IMR-90 (cell line): ENCODE data around the gene PPP3CA. TPM values are rescaled to one million over a fixed set of nuclear protein-coding genes. Genes with fewer than 3 reads are reported as not detected.

Experiments used
- ATAC-seq: fragments of 200-7000 bp; cut with Tn5 transposase; 2 replicates; pipeline ENCODE4 v1.9.1; 2020; ENCODE audit warnings: low read depth, mild to moderate bottlenecking, moderate library complexity
- BruUV-seq: library from RNA; stranded (reverse); fragments of 400-500 nt; replicated peaks from 2 replicates; lab custom pipeline; 2021; lab: Mats Ljungman, UMichigan
- CTCF ChIA-PET: fragments of 300-600 bp; formaldehyde crosslinking; extraction: SDS; loops from one replicate; lab custom pipeline; 2021; ENCODE audit warnings: antibody characterized with exemption; lab: Yijun Ruan, JAX
- POLR2A ChIA-PET: fragments of 300-600 bp; sonication (Branson Sonifier 250); formaldehyde crosslinking; loops from one replicate; lab custom pipeline; 2022; ENCODE audit warnings: antibody characterized with exemption; ENCODE audit not compliant: unreplicated experiment; lab: Charles Lee
- DNase-seq: peaks from one replicate; pipeline ENCODE4 v3.0.0; 2013
- H2AFZ ChIP-seq: replicated peaks from 2 replicates; pipeline ENCODE3; 2013; ENCODE audit warnings: low read length, mild to moderate bottlenecking; ENCODE audit not compliant: poor library complexity
- H2AK5ac ChIP-seq: 2 replicates; pipeline ENCODE4 v1.6.1; 2013; ENCODE audit warnings: low read depth, low read length, inconsistent platforms
- H2AK9ac ChIP-seq: replicated peaks from 2 replicates; pipeline ENCODE3; 2013; ENCODE audit warnings: mild to moderate bottlenecking, low read depth, low read length, moderate library complexity; ENCODE audit not compliant: poor library complexity
- H2BK120ac ChIP-seq: 2 replicates; pipeline ENCODE4 v1.6.1; 2013; ENCODE audit warnings: low read depth, low read length, inconsistent platforms
- H2BK15ac ChIP-seq: 3 replicates; pipeline ENCODE4 v1.6.1; 2013; ENCODE audit warnings: low read depth, low read length, inconsistent platforms
- H2BK20ac ChIP-seq: 2 replicates; pipeline ENCODE4 v1.6.1; 2013; ENCODE audit warnings: low read depth, mild to moderate bottlenecking, inconsistent platforms, low read length, moderate library complexity
- H2BK5ac ChIP-seq: 2 replicates; pipeline ENCODE4 v1.6.1; 2013; ENCODE audit warnings: mild to moderate bottlenecking, low read depth, low read length, inconsistent platforms; ENCODE audit not compliant: poor library complexity, severe bottlenecking
- H3K14ac ChIP-seq: replicated peaks from 2 replicates; pipeline ENCODE4 v1.6.1; 2013; ENCODE audit warnings: low read depth, low read length, inconsistent platforms
- H3K18ac ChIP-seq: 2 replicates; pipeline ENCODE4 v1.6.1; 2013; ENCODE audit warnings: low read depth, low read length, control low read depth
- H3K23ac ChIP-seq: 2 replicates; pipeline ENCODE4 v1.6.1; 2013; ENCODE audit warnings: low read depth, low read length, inconsistent platforms
- H3K27ac ChIP-seq: 2 replicates; pipeline ENCODE4 v1.5.1; 2013; ENCODE audit warnings: mild to moderate bottlenecking, control low read depth, low read length; ENCODE audit not compliant: insufficient read depth
- H3K27me3 ChIP-seq: 2 replicates; pipeline ENCODE4 v1.6.1; 2013; ENCODE audit warnings: low read length; ENCODE audit not compliant: control insufficient read depth, insufficient read depth
- H3K36me3 ChIP-seq: 2 replicates; pipeline ENCODE4 v1.6.1; 2013; ENCODE audit warnings: low read length, mixed read lengths; ENCODE audit not compliant: control insufficient read depth, insufficient read depth
- H3K4ac ChIP-seq: 2 replicates; pipeline ENCODE4 v1.6.1; 2013; ENCODE audit warnings: low read depth, low read length, inconsistent platforms
- H3K4me1 ChIP-seq: 2 replicates; pipeline ENCODE4 v1.6.1; 2013; ENCODE audit warnings: low read length, mixed read lengths; ENCODE audit not compliant: control insufficient read depth, insufficient read depth
- H3K4me2 ChIP-seq: 2 replicates; pipeline ENCODE4 v1.6.1; 2013; ENCODE audit warnings: low read depth, mild to moderate bottlenecking, control low read depth, low read length, moderate library complexity
- H3K4me3 ChIP-seq: 2 replicates; pipeline ENCODE4 v1.5.1; 2013; ENCODE audit warnings: low read depth, mild to moderate bottlenecking, control low read depth, low read length, moderate library complexity; ENCODE audit not compliant: insufficient read depth
- H3K56ac ChIP-seq: 2 replicates; pipeline ENCODE4 v1.6.1; 2013; ENCODE audit warnings: low read length, inconsistent platforms; ENCODE audit not compliant: insufficient read depth; ENCODE audit errors: extremely low read depth
- H3K79me1 ChIP-seq, 2 experiments: 2 replicates each; pipeline ENCODE4 v1.6.1; 2013; ENCODE audit warnings: low read length in 2 of 2, inconsistent platforms in 1 of 2, low read depth in 1 of 2
- H3K9ac ChIP-seq: 2 replicates; pipeline ENCODE4 v1.6.1; 2013; ENCODE audit warnings: low read depth, low read length, control low read depth
- H3K9me1 ChIP-seq: 2 replicates; pipeline ENCODE4 v1.6.1; 2013; ENCODE audit warnings: low read length, inconsistent platforms; ENCODE audit not compliant: insufficient read depth
- H3K9me3 ChIP-seq: 2 replicates; pipeline ENCODE4 v1.6.1; 2013; ENCODE audit warnings: low read length; ENCODE audit not compliant: control insufficient read depth, insufficient read depth
- H4K20me1 ChIP-seq: 2 replicates; pipeline ENCODE4 v1.6.1; 2013; ENCODE audit warnings: low read length, inconsistent platforms; ENCODE audit not compliant: insufficient read depth
- H4K5ac ChIP-seq: 2 replicates; pipeline ENCODE4 v1.6.1; 2013; ENCODE audit warnings: mild to moderate bottlenecking, low read depth, low read length, control low read depth
- H4K8ac ChIP-seq, 2 experiments: 2 replicates each; pipeline ENCODE4 v1.6.1; 2013; ENCODE audit warnings: low read depth in 2 of 2, low read length in 2 of 2, control low read depth in 1 of 2, inconsistent platforms in 1 of 2
- H4K91ac ChIP-seq: 2 replicates; pipeline ENCODE4 v1.6.1; 2013; ENCODE audit warnings: low read depth, low read length, inconsistent platforms; ENCODE audit not compliant: insufficient read depth
- BHLHE40 ChIP-seq: fragments of 150-350 bp; IDR thresholded peaks from 2 replicates; pipeline ENCODE4 v1.6.1; 2016; ENCODE audit warnings: mild to moderate bottlenecking, low read depth, low read length
- CHD1 ChIP-seq: IDR thresholded peaks from 2 replicates; pipeline ENCODE4 v1.6.1; 2012; ENCODE audit warnings: low read depth, low read length, improper control_type of control experiment
- FOS ChIP-seq: fragments of 150-350 bp; IDR thresholded peaks from 2 replicates; pipeline ENCODE4 v1.6.1; 2016; ENCODE audit warnings: low read depth, low read length
- RFX5 ChIP-seq: IDR thresholded peaks from 2 replicates; pipeline ENCODE4 v1.8.0; 2012; ENCODE audit warnings: low read depth, mild to moderate bottlenecking, low read length, moderate library complexity
- WGBS, 2 experiments: methylation state at CpG; one replicate each; pipeline versions ENCODE4 v1.1.5 to v1.1.7; 2013; ENCODE audit warnings: missing lambda C conversion rate in 2 of 2; ENCODE audit not compliant: insufficient read length in 1 of 2; ENCODE audit errors: extremely low coverage in 2 of 2; 5-methylcytosine and 5-hydroxymethylcytosine counted together
- dilution Hi-C: fragments of 300-500 bp; cut with HindIII; formaldehyde crosslinking; loops from one replicate; pipeline ENCODE4 v1.14.3; 2018; ENCODE audit warnings: low sequenced_read_pairs; ENCODE audit not compliant: unreplicated experiment
- in situ Hi-C: fragments of 300-500 bp; cut with MboI; formaldehyde crosslinking; loops from 3 replicates; pipeline ENCODE4 v1.14.3; 2019; ENCODE audit warnings: low sequenced_read_pairs, inconsistent platforms, mixed read lengths
- intact Hi-C: fragments of 100-400 bp; cut with micrococcal nuclease; formaldehyde crosslinking; loops from 2 replicates; pipeline ENCODE4 v1.10.0; 2022
- polyA plus RNA-seq, 3 experiments: library from polyadenylated mRNA; depleted of rRNA; stranded (reverse); fragments of >200 nt; gene quantifications; 2 replicates each; pipeline ENCODE4 v1.2.3, GENCODE V29; 2012; ENCODE audit warnings: low replicate concordance in 1 of 3
- total RNA-seq: library from RNA; depleted of rRNA; stranded (reverse); fragments of >200 nt; gene quantifications from 2 replicates; pipeline ENCODE4 v1.2.3, GENCODE V29; 2012
- TF ChIP-seq, protein P1 (sequence below): fragments of 150-350 bp; IDR thresholded peaks from 2 replicates; pipeline ENCODE4 v1.6.1; 2017; ENCODE audit warnings: mild to moderate bottlenecking, antibody characterized with exemption, low read length, low read depth
- TF ChIP-seq, protein P2 (sequence below): conservative IDR thresholded peaks from 2 replicates; pipeline ENCODE4 v1.5.1; 2012; ENCODE audit warnings: mild to moderate bottlenecking, low read depth, low read length, improper control_type of control experiment

The PPP3CA gene
- total and polyA plus RNA-seq, 2 of the 4 experiments (the other 2 are of a cell fraction): 14.5 to 48.6 TPM

DNA sequence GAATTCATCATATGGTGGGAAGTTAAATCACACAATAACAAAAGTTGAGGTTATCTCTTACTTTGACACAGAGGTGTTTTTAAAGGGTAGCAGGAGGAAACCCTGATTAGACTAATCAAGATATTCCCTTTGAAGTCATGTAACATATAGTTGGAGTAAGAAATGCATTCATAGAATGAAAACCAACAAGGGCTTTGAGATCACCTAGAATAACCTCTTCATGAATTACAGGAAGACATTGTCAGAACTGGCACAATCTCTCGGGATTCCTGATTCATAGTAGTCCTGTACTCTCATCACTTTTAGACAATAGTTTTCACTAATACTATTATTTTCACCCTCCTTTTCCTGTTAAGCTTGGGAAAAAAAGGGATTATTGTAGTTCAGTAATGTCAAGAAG is 170.2 kb downstream of the PPP3CA start:
- intact Hi-C loops (loop anchor here (10.0 kb wide), 1 partner anchor 1088 kb away; no protein-coding TSS in a partner anchor), dilution Hi-C loops (no loop called here), in situ Hi-C loops (no loop called here)
- Histone ChIP-seq H3K27me3 (no peaks in the 10 kb centered on the region), H3K23ac (no peak overlapping the region), H3K4me2 (no peak overlapping the region), H2BK5ac (no peak overlapping the region), H3K56ac (no peak overlapping the region), H3K14ac (no peak overlapping the region), H4K91ac (no peak overlapping the region), H3K4me1 (peaks cover 5% of the 10 kb centered on the region; the same call in 1 of the 2 replicates), H3K4me3 (no peak overlapping the region), H4K8ac (no peak overlapping the region), H3K9me1 (0 out of 2 replicates have a peak, but pooled peaks cover 9% of the 10 kb centered on the region), H3K79me1 (peaks cover 13 to 28% of the 10 kb centered on the region in 2 experiments; a peak in 3 of 4 replicates), H2AK5ac (no peak overlapping the region), H3K4ac (no peak overlapping the region), H4K5ac (no peak overlapping the region), H2AFZ (no peak overlapping the region), H3K9me3 (no peaks in the 10 kb centered on the region), H2BK120ac (no peak overlapping the region), H3K18ac (no peak overlapping the region), H4K20me1 (peaks cover 4% of the 10 kb centered on the region; the same call in 1 of the 2 replicates), H2BK20ac (no peak overlapping the region), H3K27ac (no peak overlapping the region), H3K36me3 (no peaks in the 10 kb centered on the region), H2AK9ac (no peak overlapping the region), H3K9ac (no peak overlapping the region), H2BK15ac (no peak overlapping the region)
- WGBS, 2 experiments: no CpG with 5 or more reads among the region's 1 CpG
- BruUV-seq: no TSS peak
- TF ChIP-seq BHLHE40 (no peak), RFX5 (no peak), CHD1 (no peak), FOS (no peak)
- TF ChIP-seq, protein P1, sequence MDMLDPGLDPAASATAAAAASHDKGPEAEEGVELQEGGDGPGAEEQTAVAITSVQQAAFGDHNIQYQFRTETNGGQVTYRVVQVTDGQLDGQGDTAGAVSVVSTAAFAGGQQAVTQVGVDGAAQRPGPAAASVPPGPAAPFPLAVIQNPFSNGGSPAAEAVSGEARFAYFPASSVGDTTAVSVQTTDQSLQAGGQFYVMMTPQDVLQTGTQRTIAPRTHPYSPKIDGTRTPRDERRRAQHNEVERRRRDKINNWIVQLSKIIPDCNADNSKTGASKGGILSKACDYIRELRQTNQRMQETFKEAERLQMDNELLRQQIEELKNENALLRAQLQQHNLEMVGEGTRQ: no peak
- TF ChIP-seq, protein P2, sequence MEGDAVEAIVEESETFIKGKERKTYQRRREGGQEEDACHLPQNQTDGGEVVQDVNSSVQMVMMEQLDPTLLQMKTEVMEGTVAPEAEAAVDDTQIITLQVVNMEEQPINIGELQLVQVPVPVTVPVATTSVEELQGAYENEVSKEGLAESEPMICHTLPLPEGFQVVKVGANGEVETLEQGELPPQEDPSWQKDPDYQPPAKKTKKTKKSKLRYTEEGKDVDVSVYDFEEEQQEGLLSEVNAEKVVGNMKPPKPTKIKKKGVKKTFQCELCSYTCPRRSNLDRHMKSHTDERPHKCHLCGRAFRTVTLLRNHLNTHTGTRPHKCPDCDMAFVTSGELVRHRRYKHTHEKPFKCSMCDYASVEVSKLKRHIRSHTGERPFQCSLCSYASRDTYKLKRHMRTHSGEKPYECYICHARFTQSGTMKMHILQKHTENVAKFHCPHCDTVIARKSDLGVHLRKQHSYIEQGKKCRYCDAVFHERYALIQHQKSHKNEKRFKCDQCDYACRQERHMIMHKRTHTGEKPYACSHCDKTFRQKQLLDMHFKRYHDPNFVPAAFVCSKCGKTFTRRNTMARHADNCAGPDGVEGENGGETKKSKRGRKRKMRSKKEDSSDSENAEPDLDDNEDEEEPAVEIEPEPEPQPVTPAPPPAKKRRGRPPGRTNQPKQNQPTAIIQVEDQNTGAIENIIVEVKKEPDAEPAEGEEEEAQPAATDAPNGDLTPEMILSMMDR: no peak
- ChIA-PET POLR2A (no interaction called here), CTCF (no interaction called here)
- DNase-seq (no peak), ATAC-seq (no peak)
